HG03469 (cell line): ENCODE data around the gene TLK1.
"Not testable (repeated sequence)": the region's sequence is repeated elsewhere in the genome, so short reads cannot be mapped to it uniquely, and the experiment has no call there.

ENCODE experiments used
- ATAC-seq: cut with Tn5 transposase; IDR thresholded peaks from one replicate; pipeline ENCODE4 v1.9.1; 2021; ENCODE audit warnings: mild to moderate bottlenecking, moderate library complexity, moderate number of reproducible peaks; ENCODE audit not compliant: unreplicated experiment

Gene TLK1

GRCh38 chr2:171169839-171170238 lies 9.1 kb upstream of the TLK1 start:
- ATAC-seq = no peak

GRCh38 chr2:171169333-171169732 lies 8.6 kb upstream of the TLK1 start:
- no peak for ATAC-seq

- no peak for ATAC-seq
Observed at GRCh38 chr2:171167352-171167997, 6.8 kb upstream of the TLK1 start.

GRCh38 chr2:171166328-171166983 lies 5.8 kb upstream of the TLK1 start:
- ATAC-seq = no peak

GRCh38 chr2:171165967-171166327 lies 5.3 kb upstream of the TLK1 start:
- no peak for ATAC-seq

- no peak for ATAC-seq
Observed at GRCh38 chr2:171163261-171163660, 2.6 kb upstream of the TLK1 start.

- ATAC-seq = not testable (repeated sequence)
Observed at GRCh38 chr2:171162522-171163197, 2.0 kb upstream of the TLK1 start.

GRCh38 chr2:171160956-171161740 lies 455 bp upstream of the TLK1 start:
- ATAC-seq = peak; percentile 32

GRCh38 chr2:171159372-171160118 lies 1.1 kb downstream of the TLK1 start:
- no peak for ATAC-seq

- no peak for ATAC-seq
Observed at GRCh38 chr2:171158790-171159371, 1.8 kb downstream of the TLK1 start.

- no peak for ATAC-seq
Observed at GRCh38 chr2:171158036-171158789, 2.5 kb downstream of the TLK1 start.

GRCh38 chr2:171157109-171157500 lies 3.6 kb downstream of the TLK1 start:
- no peak for ATAC-seq

- no peak for ATAC-seq
Observed at GRCh38 chr2:171154348-171154747, 6.3 kb downstream of the TLK1 start.

GRCh38 chr2:171150694-171151285 lies 9.9 kb downstream of the TLK1 start:
- ATAC-seq = no peak

GRCh38 chr2:171149986-171150693 lies 10.6 kb downstream of the TLK1 start:
- no peak for ATAC-seq

GRCh38 chr2:171149171-171149938 lies 11.3 kb downstream of the TLK1 start:
- no peak for ATAC-seq

- no peak for ATAC-seq
Observed at GRCh38 chr2:171147081-171147480, 13.6 kb downstream of the TLK1 start.

- ATAC-seq = no peak
Observed at GRCh38 chr2:171146633-171147032, 14.1 kb downstream of the TLK1 start.
